Keratinocyte (primary cell): Measurements from ENCODE around the gene RFX3.

ENCODE experiments used
- EZH2 ChIP-seq: IDR thresholded peaks from one replicate; pipeline ENCODE4 v1.6.1; 2012; ENCODE audit warnings: inconsistent platforms, mild to moderate bottlenecking, low read length, moderate library complexity
- TF ChIP-seq, protein P1 (sequence below), 3 experiments: IDR thresholded peaks in 1 of 3; conservative IDR thresholded peaks in 1 of 3; optimal IDR thresholded peaks in 1 of 3; 2 replicates in 2 of 3; 3 replicates in 1 of 3; pipeline versions ENCODE3 to v1.5.1; 2011; ENCODE audit warnings: low read length in 3 of 3, mild to moderate bottlenecking in 3 of 3, moderate library complexity in 2 of 3, control low read depth in 1 of 3, inconsistent platforms in 1 of 3; ENCODE audit not compliant: insufficient read depth in 2 of 3; ENCODE audit errors: extremely low read depth in 1 of 3

DNA sequence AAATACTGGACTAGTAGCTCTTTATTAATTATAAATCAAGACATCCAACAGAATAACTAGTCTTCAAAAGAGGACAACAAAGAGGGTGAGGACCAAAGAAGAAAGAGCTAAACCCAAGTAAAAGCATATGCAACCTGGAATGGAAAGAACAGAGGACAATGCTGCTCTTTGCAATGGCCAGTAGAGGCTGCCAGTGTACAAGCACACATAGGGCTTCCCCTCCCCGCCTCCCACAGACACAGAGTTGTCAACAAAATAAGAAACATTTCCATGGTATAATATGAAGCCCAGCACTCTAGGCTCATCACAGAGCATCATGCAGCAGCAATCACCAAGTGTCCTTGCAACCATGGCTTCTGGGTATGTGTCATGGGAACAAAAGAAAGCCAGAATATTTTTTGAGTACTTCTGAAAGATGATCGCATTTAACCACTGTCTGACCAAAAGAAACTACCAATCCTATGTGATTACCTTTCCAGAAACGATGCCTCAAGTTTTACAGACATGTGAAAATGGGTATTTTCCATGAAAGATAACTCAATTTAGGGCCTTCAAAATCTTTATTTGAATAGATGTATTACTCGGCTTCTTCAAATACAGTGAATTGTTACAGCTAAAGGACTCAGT lies 58.1 kb downstream of the RFX3 start:
- TF ChIP-seq, protein P1, sequence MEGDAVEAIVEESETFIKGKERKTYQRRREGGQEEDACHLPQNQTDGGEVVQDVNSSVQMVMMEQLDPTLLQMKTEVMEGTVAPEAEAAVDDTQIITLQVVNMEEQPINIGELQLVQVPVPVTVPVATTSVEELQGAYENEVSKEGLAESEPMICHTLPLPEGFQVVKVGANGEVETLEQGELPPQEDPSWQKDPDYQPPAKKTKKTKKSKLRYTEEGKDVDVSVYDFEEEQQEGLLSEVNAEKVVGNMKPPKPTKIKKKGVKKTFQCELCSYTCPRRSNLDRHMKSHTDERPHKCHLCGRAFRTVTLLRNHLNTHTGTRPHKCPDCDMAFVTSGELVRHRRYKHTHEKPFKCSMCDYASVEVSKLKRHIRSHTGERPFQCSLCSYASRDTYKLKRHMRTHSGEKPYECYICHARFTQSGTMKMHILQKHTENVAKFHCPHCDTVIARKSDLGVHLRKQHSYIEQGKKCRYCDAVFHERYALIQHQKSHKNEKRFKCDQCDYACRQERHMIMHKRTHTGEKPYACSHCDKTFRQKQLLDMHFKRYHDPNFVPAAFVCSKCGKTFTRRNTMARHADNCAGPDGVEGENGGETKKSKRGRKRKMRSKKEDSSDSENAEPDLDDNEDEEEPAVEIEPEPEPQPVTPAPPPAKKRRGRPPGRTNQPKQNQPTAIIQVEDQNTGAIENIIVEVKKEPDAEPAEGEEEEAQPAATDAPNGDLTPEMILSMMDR (optimal IDR thresholded peaks at IDR 0.05 in 1 of 3, IDR thresholded peaks at IDR 0.05 in 1 of 3, conservative IDR thresholded peaks at IDR 0.05 in 1 of 3; ENCODE audit: extremely low read depth in 1 of 3, insufficient read depth in 2 of 3, low read length in 3 of 3), result peak; percentile 97 to 99 (median 98)
- no peak for TF ChIP-seq EZH2
